ENCODE measurements around the gene ARMC6.
A peak's percentile ranks its signal among the peaks of the same experiment; 100 is the strongest.

The ARMC6 gene

DNA sequence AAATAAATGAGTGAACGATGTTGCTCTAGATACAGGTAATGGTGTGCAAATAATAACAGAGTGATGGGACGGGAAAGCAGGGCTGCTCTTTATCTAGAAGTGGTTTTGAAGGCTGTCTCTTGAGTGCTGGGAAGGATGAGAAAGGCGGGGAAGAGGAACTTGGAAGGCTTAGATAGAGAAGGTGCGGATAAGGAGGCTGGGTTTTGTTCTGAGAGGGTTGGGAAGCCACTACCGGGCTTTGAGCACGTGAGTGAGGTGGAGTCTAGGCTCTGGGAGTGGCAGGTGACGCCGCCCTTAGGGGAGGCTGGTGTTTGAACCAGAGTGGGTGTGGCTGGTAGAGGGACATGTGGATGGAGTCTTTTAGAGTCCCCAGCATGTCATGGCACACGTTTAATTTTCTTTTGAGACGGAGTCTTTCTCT is 811 bp downstream of the ARMC6 start:
- no peaks in the 10 kb centered on the region for H3K27me3 Mint-ChIP-seq
- peak overlapping the region; percentile 67 for H3K27ac Mint-ChIP-seq
- H3K4me1 Mint-ChIP-seq = peaks cover 31% of the 10 kb centered on the region
- peak; percentile 70 for ATAC-seq
- peak overlapping the region; percentile 81 for H3K4me3 Mint-ChIP-seq
- no peaks in the 10 kb centered on the region for H3K9me3 Mint-ChIP-seq
- peaks cover 14% of the 10 kb centered on the region for H3K36me3 Mint-ChIP-seq

DNA sequence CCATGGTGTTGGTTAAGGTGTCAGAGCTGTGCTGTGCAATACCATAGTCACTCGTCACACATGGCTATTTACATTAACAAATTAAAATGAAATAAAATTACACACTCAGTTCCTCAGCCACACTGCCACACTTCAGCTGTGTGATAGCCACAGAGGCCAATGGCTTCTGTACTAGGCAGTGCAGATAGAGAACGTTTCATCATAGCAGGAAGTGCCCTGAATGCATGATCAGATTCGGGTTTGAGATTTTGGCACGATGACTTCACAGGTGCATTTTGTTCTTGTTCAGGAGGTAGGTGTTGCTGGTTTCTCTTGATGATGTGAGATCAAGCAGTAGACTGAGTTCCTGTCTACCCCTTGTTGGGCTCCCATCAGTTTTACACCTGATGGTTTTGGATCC is 6.5 kb downstream of the ARMC6 start:
- peak; percentile 73 for ATAC-seq
- peaks cover 27% of the 10 kb centered on the region for H3K4me1 Mint-ChIP-seq
- no peak overlapping the region for H3K4me3 Mint-ChIP-seq
- peaks cover 28% of the 10 kb centered on the region for H3K36me3 Mint-ChIP-seq
- H3K27ac Mint-ChIP-seq = peak overlapping the region; percentile 68
- no peaks in the 10 kb centered on the region for H3K9me3 Mint-ChIP-seq
- no peaks in the 10 kb centered on the region for H3K27me3 Mint-ChIP-seq

DNA sequence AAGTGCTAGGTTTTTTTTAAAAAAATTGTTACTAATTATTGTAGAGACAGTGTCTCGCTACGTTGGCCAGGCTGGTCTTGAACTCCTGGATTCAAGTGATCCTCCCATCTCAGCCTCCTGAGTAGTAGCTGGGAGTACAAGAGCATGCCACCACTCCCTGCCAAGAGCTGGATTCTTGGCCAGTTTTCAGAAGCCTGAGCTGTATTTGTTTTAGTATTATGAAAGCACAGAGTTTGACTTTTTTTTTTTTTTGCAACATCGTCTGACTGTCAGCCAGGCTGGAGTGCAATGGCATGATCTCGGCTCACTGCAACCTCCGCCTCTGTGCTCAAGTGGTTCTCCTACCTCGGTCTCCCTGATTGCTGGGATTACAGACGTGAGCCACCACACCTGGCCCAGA is 7.0 kb downstream of the ARMC6 start:
- Mint-ChIP-seq H3K27me3 (no peaks in the 10 kb centered on the region), H3K4me3 (no peak overlapping the region), H3K4me1 (peaks cover 25% of the 10 kb centered on the region), H3K27ac (peak overlapping the region; percentile 68), H3K36me3 (peaks cover 33% of the 10 kb centered on the region), H3K9me3 (no peaks in the 10 kb centered on the region)
- ATAC-seq = no peak

DNA sequence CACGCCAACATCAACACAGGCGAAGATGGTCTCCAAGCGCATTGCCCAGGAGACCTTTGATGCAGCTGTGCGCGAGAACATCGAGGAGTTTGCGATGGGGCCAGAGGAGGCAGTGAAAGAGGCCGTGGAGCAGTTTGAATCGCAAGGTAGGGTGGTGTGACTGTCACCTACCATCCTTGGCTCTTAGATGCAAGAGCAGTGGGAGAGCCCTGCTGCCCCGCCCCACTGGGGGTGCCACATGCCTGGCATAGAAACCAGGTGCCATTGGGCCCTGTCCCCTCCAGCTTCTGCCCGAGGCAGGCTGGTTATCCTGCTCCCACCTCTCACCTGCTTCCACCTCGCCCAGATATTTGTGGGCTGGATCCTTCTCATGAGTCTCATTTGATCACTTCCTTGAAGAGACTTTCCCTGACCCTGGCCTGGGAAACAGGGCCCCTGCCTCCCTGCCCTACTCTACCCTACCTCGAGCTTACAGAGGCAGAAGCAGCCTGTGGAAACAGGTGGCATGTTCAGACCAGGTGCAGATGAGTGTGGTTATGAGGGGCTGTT is 9.4 kb downstream of the ARMC6 start:
- no peak overlapping the region for H3K27ac Mint-ChIP-seq
- H3K27me3 Mint-ChIP-seq = no peaks in the 10 kb centered on the region
- H3K36me3 Mint-ChIP-seq = peaks cover 46% of the 10 kb centered on the region
- H3K4me3 Mint-ChIP-seq = no peak overlapping the region
- ATAC-seq = no peak
- H3K4me1 Mint-ChIP-seq = peaks cover 21% of the 10 kb centered on the region
- H3K9me3 Mint-ChIP-seq = no peaks in the 10 kb centered on the region

DNA sequence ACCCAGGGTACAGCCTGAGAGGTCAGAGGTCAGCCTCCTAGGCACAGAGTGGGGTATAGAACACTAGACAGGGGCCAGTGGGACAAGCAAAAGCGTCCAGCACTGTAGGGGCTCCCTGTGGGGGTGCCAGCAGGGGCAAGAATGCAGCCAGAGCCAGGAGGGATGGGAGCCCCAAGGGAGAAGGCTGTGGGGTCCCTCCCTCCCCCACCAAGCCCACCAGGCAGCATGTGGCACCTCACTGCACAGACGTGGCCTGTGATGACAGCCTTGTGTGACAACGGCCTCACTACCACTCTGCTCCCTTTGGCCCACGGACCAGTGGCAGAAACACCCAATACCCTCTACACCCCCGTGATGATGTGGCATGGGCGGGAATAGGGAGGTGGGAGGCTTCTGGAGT is 10.1 kb downstream of the ARMC6 start:
- Mint-ChIP-seq H3K27me3 (no peaks in the 10 kb centered on the region), H3K4me3 (no peak overlapping the region), H3K36me3 (peaks cover 46% of the 10 kb centered on the region), H3K27ac (no peak overlapping the region), H3K9me3 (no peaks in the 10 kb centered on the region), H3K4me1 (peaks cover 21% of the 10 kb centered on the region)
- ATAC-seq = no peak

- H3K9me3 Mint-ChIP-seq = no peaks in the 10 kb centered on the region
These were observed 10.5 kb downstream of the ARMC6 start for GRCh38 chr19:19043881-19044280.

GRCh38 chr19:19049406-19049805 is 16.0 kb downstream of the ARMC6 start:
- H3K27ac Mint-ChIP-seq = no peak overlapping the region
- peaks cover 47% of the 10 kb centered on the region for H3K36me3 Mint-ChIP-seq
- no peaks in the 10 kb centered on the region for H3K27me3 Mint-ChIP-seq
- H3K4me1 Mint-ChIP-seq = no peaks in the 10 kb centered on the region
- no peak for ATAC-seq
- no peak overlapping the region for H3K4me3 Mint-ChIP-seq
- H3K9me3 Mint-ChIP-seq = no peaks in the 10 kb centered on the region

More at GRCh38 chr19:19043881-19044280, 10.5 kb downstream of the ARMC6 start:
- ATAC-seq = no peak
- no peak overlapping the region for H3K27ac Mint-ChIP-seq
- H3K36me3 Mint-ChIP-seq = peaks cover 46% of the 10 kb centered on the region
- H3K4me3 Mint-ChIP-seq = no peak overlapping the region
- H3K4me1 Mint-ChIP-seq = peaks cover 21% of the 10 kb centered on the region
- H3K27me3 Mint-ChIP-seq = no peaks in the 10 kb centered on the region

DNA sequence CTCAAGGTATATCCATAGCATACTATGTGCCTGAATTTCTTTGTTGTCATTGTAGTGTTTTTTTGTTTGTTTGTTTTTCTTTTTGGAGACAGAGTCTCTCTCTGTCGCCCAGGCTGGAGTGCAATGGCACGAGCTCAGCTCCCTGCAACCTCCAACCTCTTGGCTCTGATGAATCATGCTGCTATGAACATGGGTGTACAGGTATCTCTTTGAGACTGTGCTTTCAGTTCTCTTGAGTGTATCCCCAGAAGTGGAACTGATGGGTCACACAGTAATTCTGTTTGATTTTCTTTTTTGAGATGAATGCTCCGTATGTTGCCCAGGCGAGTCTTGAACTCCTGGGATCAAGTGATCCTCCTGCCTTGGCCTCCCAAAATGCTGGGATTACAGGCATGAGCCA is 16.7 kb downstream of the ARMC6 start:
- no peak for ATAC-seq
- Mint-ChIP-seq H3K27ac (no peak overlapping the region), H3K36me3 (peaks cover 43% of the 10 kb centered on the region), H3K27me3 (no peaks in the 10 kb centered on the region), H3K4me1 (no peaks in the 10 kb centered on the region), H3K9me3 (no peaks in the 10 kb centered on the region), H3K4me3 (no peak overlapping the region)

- Mint-ChIP-seq H3K36me3 (peaks cover 46% of the 10 kb centered on the region), H3K4me3 (no peak overlapping the region), H3K4me1 (no peaks in the 10 kb centered on the region), H3K27me3 (no peaks in the 10 kb centered on the region), H3K9me3 (no peaks in the 10 kb centered on the region), H3K27ac (no peak overlapping the region)
- no peak for ATAC-seq
These were observed 17.3 kb downstream of the ARMC6 start for GRCh38 chr19:19050731-19051130.

DNA sequence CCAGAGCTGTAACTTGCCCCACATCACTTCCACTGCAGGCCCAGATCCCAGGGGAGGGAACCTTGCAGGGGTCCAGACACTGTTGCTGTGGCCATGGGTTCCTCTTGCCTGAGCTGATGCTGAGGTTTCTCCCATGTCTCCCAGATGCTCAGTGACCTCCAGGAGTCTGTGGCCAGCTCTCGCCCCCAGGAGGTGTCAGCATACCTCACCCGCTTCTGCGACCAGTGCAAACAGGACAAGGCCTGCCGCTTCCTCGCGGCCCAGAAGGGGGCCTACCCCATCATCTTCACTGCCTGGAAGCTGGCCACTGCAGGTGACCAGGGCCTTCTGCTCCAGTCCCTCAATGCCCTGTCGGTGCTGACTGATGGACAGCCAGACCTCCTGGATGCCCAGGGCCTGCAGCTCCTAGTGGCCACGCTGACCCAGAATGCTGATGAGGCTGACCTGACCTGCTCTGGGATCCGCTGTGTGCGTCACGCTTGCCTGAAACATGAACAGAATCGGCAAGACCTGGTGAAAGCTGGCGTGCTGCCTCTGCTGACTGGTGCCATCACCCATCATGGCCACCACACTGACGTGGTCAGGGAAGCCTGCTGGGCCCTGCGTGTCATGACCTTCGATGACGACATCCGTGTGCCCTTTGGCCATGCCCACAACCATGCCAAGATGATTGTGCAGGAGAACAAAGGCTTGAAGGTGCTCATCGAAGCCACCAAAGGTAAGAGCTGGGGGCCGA is 18.2 kb downstream of the ARMC6 start:
- ATAC-seq = no peak
- Mint-ChIP-seq H3K36me3 (peaks cover 51% of the 10 kb centered on the region), H3K4me1 (no peaks in the 10 kb centered on the region), H3K27ac (no peak overlapping the region), H3K9me3 (no peaks in the 10 kb centered on the region), H3K27me3 (no peaks in the 10 kb centered on the region), H3K4me3 (no peak overlapping the region)

DNA sequence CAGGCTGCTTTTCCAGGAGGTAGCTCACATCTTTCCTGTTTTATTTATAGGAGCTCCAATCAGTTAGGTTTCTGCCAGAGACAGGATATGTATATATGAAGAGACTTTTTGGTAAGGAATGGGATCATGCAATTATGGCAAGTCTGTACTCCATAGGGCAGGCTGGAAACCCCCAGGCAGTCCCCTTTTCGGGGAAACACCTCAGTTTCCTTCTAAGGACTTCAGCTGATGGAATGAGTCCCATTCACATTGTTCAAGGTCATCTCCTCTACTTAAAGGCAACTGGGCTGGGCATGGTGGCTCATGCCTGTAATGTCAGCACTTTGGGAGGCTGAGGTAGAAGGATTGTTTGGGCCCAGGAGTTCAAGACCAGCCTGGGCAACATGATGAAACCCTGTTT is 19.5 kb downstream of the ARMC6 start:
- no peaks in the 10 kb centered on the region for H3K9me3 Mint-ChIP-seq
- H3K27me3 Mint-ChIP-seq = no peaks in the 10 kb centered on the region
- H3K27ac Mint-ChIP-seq = no peak overlapping the region
- no peaks in the 10 kb centered on the region for H3K4me1 Mint-ChIP-seq
- no peak overlapping the region for H3K4me3 Mint-ChIP-seq
- H3K36me3 Mint-ChIP-seq = peaks cover 48% of the 10 kb centered on the region
- ATAC-seq = no peak

- H3K9me3 Mint-ChIP-seq = no peaks in the 10 kb centered on the region
- H3K4me1 Mint-ChIP-seq = no peaks in the 10 kb centered on the region
- no peaks in the 10 kb centered on the region for H3K27me3 Mint-ChIP-seq
- no peak overlapping the region for H3K27ac Mint-ChIP-seq
- no peak overlapping the region for H3K4me3 Mint-ChIP-seq
- peak; percentile 68 for ATAC-seq
- H3K36me3 Mint-ChIP-seq = peaks cover 51% of the 10 kb centered on the region
These were observed 20.3 kb downstream of the ARMC6 start for GRCh38 chr19:19053508-19054314.

- H3K4me3 Mint-ChIP-seq = no peak overlapping the region
- H3K4me1 Mint-ChIP-seq = peaks cover under 1% of the 10 kb centered on the region
- no peaks in the 10 kb centered on the region for H3K27me3 Mint-ChIP-seq
- H3K36me3 Mint-ChIP-seq = peaks cover 55% of the 10 kb centered on the region
- no peak for ATAC-seq
- no peak overlapping the region for H3K27ac Mint-ChIP-seq
- H3K9me3 Mint-ChIP-seq = no peaks in the 10 kb centered on the region
These were observed 21.0 kb downstream of the ARMC6 start for GRCh38 chr19:19054315-19054938.

DNA sequence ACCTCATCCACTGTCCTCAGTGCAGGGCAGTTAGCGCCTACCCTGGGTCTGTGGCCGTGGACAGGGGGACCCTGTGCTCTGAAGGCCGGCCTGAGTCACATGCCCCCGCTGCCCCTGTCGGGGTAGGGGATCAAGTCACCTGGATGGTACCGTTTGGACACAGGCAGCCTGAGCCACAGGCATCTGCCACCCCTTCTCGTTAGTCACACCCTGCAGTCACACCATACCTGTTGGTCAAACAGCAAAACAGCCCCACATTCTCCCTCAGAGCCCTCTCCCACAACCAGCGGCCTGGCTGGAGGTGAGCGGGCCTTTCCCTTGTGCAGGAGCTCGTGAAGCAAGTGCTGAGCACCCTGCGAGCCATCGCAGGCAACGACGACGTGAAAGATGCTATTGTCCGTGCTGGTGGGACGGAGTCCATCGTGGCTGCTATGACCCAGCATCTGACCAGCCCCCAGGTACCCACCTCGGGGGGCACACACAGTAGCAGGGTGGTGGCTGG is 21.6 kb downstream of the ARMC6 start:
- no peak overlapping the region for H3K27ac Mint-ChIP-seq
- H3K9me3 Mint-ChIP-seq = no peaks in the 10 kb centered on the region

DNA sequence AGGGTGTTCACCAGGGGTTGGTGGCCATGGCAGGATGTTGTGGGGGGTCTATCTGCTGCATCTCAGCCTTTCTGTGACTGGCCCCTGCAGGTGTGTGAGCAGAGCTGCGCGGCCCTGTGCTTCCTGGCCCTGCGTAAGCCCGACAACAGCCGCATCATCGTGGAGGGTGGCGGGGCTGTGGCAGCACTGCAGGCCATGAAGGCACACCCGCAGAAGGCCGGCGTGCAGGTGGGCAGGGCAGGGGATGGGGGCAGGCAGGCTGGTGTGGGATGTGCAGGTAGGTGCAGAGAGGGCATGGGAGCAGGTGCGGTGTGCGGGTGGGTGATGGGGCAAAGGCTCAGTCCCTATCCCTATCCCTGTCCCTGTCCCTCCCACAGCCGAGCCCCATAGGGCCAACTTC is 22.3 kb downstream of the ARMC6 start:
- Mint-ChIP-seq H3K27ac (no peak overlapping the region), H3K9me3 (no peaks in the 10 kb centered on the region), H3K27me3 (no peaks in the 10 kb centered on the region), H3K36me3 (peaks cover 53% of the 10 kb centered on the region), H3K4me1 (peaks cover 9% of the 10 kb centered on the region), H3K4me3 (no peak overlapping the region)
- ATAC-seq = no peak

More for the DNA sequence above, 21.6 kb downstream of the ARMC6 start:
- Mint-ChIP-seq H3K36me3 (peaks cover 57% of the 10 kb centered on the region), H3K27me3 (no peaks in the 10 kb centered on the region), H3K4me3 (no peak overlapping the region), H3K4me1 (peaks cover 6% of the 10 kb centered on the region)
- ATAC-seq = no peak

Data from stimulated activated memory B cell treated with anti-CD40 and anti-IgM and Interleukin-4, amounts not matched to agents 10 μg/mL and 1 μg/mL and 100 μg/mL, for 72 hours (primary cell).